SIG-M5 (cell line): ENCODE data around the gene HELZ2.

ENCODE experiments used
- DNase-seq: peaks from one replicate; lab custom pipeline; 2025; lab: John Stamatoyannopoulos, UW

HELZ2 gene

DNA sequence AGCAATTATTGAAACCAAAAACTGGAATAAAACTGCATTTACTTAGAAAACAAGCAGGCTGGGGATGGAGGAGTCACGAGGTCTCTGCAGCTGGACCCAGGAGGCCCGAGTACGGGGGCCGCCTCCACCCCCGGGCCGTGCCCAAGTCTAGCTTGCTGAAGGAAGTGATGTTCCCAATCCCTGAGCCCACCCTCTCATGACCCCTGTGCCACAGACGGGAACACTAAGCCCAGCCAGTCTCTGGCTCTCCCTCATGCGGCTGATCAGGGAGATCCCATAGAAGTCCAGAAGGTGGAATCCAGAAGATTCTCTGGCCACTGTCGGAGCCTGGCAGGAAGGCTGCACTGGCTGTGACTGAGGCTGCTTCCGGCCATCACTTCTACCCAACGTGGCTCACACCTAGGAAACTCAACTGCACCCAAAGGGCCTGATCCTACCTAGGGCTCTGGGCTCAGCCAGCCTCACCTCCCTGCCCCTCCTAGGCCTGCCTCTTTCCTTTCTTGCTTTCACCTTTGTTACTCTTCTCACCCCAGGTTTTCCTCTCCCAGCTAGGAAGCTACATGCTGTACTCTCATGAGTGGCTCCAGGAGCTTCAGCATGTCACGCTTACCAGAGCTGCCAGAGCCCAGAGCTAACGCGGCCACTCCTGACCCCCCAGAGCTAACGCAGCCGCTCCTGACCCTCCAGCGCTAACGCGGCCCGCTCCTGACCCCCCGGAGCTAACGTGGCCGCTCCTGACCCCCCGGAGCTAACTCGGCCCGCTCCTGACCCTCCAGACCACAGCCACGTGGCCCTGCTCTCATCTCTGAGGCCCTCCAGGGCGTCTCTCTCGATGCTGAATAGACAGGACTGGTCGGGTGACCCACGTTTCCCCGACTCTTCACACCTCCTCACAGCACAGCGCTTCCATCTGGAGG lies 24.7 kb upstream of the HELZ2 start:
- no peak for DNase-seq

DNA sequence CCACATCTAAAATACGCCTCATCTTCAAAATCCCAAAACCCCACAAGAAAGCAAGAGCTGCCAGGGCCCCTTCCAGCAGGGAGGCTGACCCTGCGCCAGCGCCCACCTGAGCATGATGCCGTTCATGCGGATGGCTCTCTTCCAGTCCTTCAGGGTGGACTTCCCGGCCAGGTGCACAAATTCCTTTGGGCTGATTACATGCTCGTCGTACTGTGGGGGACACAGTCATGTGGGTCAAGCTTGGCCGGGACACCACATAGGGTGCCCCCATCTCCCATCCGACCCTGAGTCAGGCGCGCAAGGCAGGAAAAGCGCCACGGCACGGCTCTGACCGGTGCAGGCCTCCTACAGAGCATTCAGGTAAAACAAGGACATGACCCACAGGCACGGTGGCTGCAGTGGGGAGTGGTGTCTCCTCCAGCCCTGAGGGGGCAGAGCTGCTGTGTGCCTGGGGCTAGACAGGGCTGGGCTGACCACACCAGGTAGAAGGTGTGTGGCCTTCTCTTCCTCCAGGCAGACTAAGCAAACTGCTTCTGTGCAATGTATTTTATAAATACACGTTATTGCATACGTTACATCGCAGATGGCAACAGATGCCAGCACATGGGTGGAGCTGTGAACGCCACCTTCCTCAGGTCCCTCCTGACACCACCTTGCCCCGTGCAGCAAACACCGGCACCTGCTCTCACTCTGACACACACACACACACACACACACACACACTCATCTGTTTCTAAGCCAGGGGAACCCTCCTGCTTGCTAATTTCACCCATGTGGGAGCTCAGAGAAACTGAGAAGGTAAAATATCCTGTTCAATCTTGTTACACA lies 23.8 kb upstream of the HELZ2 start:
- no peak for DNase-seq

DNA sequence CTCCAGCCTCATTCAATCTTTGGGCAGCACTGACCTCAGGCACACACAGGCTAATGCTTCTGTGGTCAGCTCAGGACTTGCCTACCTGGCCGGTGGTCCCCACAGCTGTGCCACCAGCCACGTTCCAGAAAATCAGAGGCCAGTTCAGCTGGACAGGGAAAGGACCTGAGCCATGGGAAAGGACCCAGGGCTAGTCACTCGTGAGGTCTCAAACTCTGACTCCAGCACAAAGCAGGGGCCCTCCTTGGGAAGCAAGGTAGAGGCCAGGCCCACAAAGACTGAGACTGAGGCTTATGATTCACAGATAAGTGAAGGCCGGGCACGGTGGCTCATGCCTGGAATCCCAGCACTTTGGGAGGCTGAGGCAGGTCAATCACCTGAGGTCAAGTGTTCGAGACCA lies 22.4 kb upstream of the HELZ2 start:
- no peak for DNase-seq

DNA sequence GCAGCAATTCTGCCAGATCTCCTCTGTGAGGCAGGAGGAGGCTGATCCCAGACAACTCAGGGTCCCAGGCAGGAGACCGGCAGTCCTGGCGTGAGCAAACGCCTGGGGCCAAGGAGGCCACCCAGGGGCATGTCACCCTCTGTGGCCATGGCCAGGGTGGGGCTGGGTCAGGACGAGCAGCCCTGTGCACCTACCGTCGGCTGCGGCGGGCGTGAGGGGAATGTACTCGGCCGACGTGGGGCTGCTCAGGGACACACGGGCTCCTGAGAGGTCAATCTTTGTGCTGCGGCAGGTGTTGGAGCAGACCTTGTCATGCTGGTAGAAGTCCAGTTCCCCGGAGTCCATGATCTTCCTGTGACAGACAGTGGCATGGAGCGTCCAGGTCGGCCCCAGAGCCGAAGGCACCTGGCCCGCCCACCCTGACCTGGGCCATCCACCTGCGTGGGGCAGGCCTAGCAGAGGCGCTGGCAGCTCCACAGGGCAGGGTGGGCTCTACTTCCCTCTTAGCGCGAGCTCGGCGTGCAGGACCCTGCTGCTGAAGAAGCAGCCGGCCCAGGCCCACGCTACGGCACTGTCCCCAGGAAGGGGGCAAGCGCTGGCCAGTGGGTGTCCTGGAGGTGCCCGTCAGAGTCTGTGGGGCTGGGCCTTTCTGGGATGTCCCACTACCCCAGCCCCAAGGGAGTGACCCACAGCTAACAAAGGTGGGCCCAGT lies 21.5 kb upstream of the HELZ2 start:
- DNase-seq: no peak

DNA sequence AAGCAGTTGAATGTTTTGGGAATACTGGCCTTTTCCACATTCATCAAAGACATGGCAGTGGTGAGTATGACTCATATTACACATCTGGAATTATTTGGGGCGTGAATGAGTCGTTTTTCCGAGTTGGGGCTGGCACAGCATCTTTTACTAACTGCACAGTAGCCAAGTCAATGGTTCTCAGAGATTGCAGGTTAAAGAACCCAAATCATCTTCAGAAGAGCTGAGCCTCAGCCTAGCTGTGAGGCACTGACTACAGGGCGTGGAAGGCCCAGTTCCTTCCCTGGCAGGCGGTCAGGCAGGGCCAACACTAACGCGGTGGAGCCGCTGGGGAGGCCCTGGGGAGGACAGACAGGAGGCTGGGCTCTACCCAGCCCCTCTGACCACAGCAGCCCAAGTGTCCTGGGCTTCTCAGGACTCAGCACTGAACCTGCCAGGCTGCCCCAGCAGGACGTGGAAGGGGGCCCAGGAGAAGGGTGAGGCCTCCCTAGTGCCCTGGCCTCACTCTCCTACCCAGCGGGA lies 20.1 kb upstream of the HELZ2 start:
- no peak for DNase-seq

DNA sequence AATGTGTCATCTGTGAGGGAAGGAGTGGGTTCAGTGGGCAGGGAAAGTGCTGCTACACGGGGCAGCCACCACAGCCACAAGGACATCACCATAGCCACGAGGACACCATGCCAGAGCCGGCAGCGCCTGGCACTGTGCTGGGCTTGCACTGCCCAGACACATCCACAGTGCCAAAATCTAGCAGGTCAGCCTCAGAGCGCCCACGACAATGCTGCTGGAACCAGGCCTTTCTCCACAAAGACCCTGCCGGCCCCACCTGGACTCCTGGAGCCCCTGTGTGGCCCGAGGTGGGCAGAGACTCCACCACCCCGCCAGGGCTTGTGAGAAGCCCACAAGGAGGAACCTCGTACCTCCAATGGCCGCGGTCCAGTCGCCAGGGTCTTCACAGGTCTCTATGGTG lies 18.6 kb upstream of the HELZ2 start:
- no peak for DNase-seq

DNA sequence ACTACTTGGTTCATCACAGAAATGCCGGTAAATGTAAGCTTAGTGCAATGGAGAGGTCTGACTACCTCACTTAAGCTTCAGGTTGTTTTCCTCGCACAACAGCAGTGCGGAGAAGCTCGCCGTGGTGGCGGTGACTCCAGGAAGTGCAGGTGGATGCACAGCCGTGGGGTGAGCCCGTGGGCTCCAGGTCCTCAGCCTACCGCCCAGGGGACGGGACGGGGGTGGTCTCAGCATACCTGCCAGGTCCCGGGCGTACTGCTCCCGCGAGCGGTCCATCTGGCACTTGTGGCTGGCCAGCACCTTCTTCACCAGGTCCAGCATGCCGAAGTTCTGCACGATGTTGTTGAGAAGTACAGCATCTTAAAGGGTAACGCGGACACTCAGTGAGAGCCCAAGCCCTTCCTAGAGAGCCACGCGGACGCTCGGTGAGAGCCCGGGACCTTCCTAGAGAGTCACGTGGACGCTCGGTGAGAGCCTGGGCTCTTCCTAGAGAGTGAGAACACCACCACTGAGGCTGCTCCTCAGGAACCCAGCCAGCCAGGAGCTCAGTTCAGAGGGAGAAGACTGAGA lies 17.8 kb upstream of the HELZ2 start:
- DNase-seq: no peak

DNA sequence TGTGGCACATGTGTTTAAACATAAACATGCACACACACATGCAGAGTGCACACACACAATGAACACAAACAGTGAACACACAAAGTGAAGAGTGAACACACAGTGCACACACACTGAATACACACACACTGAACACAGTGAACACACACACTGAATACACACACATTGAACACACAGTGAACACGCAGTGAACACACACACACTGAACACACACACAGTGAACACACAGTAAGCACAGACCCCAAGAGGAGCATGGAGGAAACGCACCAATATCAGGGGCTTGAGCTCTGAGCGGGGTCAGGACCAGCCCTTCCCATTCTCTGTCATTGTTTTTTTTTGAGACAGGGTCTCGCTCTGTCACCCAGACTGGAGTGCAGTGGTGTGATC lies 17.1 kb upstream of the HELZ2 start:
- DNase-seq: no peak

DNA sequence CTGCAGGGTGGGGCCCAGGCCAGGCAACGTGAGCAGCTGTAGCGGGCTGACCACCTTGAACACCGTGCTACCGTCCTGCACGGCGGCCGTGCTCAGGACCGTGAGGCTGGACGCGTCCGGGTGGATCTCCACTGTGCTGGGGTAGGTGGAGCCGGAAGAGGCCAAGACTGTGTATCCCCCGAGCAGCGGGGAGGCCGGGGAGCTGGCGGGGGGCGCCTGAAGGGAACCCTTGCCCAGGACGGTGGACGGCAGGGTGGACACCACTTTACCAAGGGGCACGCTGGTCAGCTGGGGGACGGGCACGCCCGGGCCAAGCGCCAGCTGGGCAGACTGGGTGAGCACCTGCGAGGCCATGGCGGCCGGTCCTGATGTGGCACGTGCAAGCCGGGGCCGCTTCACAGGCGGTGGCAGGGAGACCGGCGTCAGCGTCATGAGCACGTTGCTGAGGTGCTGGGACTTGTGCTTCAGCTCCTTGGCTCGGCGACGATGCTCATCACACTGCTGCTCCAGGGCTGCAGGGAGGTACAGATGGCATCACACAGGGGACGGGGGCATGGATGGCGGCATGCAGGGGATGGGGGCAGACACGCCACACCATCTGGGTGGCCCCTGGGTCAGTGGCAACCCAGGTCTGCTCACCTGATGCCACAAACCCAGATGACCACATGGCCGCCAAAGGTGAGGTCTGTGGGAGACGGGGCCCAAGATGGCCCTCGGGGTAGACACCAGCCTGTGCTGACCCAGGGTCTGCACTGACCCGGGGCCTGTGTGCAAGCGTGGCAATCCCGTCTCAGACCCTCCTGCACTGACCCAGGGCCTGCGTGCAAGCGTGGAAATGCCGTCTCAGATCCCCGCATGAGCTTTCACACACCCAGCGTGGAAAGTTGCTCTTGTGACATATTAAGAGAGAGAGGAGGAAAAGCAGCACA lies 16.4 kb upstream of the HELZ2 start:
- no peak for DNase-seq

DNA sequence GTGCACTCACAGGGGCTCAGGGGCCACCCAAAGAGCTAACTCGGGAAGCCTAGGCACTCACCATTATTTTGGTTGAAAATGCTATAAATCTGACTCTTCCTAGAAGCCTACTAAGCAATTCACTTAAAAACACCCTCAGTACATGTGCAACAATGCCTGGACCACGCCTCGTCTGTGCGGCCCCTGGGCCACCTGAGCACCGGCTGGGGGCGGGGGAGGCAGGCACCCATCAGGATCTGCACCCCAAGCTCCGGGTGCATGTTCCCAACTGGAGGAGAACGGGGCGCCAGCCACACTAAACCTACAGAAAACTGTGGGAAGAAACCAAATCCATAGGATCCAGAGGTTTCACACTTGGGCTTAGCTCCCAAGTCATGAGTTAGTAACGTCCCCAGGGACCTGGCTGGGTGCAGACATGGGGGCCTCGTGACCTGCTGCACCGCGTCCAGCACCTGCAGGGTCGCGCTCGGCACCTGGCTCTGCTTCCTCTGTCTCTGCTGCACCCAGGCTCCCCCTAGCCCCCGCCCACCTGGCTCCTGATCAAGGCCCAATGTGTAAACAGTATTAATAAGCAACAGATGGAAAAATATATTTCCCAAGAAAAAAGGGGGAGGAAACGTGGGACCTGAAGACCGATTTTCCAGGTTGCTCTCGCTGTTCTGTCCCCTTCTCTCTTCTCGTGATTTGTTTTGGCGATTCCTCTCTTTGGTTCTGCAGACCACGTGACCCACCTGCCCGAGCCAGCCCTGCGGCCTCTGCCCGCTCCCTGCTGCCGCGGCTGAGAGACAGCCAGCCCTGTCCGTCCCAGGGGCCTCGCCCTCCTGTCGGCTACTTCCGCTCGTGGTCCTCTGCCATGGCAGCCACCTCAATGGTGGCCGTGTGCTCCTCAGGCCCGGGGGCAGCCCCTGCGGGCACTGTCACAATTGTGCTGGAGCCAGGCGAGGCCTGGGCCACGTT lies 15.5 kb upstream of the HELZ2 start:
- DNase-seq: no peak

DNA sequence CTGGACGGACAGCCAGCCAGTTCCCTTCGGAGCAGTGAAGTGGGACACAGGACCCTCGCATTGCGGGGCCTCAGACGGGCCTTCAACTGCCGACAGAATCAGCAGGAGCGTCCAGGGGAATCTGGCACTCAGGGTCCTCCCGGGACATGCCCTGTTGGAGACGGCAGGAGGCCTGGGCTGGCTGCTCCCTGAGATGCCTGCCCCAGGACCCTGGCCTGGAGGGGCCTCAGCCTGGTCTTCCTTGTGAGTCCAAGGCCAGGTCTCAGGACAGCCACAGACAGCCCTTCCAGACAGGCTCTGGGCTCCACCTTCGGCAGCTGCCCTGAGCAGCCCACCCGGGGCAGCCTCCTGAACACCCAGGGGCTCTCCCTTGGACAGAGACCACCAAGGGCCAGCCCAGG lies 14.6 kb upstream of the HELZ2 start:
- no peak for DNase-seq

DNA sequence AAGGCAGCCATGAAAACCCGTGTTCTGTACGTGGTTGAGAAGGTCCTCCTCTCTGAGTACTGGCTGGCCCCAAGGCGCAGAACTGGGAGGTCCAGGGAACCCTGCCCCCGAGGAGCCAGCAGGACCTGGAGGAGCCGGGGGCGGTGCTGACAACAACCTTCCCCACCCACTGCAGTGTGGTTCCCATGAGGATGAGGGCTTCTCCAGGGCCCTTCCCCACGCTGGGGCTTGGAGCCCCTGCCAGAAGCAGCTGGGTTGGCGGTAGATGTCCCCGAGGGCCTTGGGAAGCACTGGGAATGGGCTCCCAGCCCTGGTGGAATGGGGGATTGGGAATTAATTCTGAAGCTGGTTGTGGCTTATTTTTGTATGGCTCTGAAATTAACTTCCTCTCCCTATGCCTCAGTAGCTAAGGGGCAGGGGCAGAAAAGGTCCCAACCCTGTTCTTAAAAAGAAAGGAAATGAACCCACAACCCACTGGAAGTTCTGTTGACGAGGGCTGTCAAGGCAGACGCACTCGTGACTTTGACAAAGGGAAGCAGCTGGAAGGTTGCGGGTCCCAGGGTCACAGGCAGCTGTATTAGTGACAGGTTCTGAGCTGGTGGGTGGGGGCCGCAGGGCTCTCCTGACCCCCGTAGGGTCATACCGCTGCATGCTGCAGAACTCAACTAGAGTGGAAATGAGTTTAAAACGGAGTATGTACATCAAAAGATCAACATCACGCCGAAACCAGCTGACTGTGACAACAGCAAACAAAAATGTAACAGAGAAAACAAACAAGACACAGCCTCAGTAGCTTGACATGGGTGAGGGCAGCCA lies 13.9 kb upstream of the HELZ2 start:
- no peak for DNase-seq

DNA sequence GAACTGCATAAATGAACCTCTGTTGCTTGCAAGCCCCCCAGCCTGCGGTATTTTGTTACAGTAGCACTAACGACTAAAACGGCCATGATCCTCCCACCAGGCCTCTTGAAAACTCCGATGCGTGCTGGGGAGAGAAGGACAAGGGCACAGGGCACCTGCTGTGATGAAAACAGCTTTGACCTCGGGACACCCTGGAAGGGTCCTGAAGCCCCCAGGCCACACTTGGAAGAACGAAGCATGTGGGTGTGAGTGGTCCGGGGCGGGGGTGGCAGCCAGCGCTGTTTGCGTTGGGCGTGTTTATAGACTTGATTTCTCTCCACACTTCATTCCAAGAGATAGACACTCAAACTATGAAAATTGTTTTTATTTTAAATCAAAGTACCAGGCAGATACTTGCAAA lies 13.2 kb upstream of the HELZ2 start:
- no peak for DNase-seq

DNA sequence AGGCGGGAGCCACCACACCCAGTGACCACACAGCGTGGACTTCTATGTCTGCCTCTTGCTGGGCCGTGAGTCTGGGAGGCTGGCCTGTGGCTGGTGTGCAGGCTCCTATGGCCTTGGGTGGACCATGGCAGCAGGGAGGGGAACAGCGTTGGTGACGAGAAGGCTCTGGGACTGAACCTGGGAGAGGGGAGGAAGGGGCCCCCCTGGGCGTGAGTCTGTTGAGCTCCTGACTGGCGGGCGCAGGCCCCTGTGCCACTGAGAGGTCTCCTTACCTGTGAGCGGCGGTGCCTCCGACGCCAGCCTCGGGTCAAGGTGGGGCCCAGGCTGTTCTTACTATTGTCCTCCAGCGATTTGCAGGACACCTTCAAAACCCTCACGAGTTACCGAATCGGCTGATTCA lies 12.8 kb upstream of the HELZ2 start:
- no peak for DNase-seq

DNA sequence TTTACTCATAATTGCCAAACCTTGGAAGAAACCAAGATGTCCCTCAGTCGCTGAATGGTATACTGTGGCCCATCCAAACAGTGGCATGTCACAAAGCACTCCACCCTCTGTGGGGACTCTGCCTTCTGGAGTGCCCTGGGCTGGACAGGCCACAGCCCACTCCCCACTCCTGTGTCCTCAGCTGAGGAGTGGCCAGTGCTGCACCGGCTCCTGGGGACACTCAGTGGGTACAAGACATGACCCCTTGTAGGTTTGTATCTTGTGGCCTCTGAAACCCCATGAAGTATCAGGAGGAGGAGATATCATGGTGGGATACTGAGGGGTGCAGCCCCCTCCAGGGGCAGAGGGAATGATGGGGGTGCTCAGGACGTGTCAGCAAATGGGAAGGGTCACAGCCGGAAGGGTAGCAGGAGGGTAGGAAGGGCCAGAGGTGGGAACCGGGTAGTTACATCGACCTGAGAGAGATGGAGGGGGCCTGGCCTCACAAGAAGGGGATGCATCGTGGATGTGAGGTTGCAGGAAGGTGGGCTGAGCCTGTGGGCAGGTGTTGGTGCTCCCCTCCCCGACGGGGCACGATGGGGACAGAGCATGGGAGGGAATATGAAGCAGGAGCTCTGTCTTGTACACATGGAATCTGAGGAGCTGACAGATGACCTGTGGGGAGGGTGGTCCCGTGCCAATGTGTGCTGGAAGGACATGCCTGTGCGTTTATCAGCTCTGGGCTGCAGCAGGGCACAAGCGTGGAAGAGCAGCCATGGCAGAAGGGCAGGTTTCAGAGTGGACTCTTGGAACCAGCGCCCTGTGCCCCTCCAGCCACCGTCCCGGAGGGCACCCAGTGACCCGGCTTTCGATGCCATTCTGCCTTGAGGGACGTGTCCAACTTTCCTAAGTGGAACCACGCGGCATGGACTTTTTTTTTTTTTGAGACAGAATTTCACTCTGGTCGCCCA lies 11.9 kb upstream of the HELZ2 start:
- DNase-seq: no peak

DNA sequence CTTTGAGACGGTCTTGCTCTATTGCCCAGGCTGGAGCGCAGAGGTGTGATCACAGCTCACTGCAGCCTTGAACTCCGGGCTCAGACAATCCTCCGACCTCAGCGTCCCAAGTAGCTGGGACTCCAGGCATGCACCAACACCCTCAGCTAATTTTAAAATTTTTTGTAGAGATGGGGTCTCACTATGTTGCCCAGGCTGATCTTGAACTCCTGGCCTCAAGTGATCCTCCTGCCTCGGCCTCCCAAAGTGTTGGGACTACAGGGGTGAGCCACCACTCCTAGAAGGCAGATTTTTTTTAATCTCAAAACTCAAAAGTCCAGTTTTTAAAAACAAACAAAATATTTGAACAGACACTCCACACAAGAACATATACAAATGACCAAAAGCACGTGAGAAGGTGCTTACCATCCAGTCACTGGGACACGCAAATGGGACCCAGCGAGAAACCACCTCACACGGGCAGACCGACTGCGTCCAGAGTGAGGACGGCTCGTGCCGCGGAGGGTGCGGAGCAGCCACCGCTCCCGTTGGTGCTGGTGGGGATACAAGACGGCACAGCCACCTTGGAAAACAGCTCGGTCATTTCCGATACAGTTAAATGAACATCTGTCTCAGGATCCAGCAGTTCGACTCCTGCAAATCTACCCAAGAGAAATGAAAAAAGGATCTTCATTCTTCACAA lies 8.5 kb upstream of the HELZ2 start:
- no peak for DNase-seq

DNA sequence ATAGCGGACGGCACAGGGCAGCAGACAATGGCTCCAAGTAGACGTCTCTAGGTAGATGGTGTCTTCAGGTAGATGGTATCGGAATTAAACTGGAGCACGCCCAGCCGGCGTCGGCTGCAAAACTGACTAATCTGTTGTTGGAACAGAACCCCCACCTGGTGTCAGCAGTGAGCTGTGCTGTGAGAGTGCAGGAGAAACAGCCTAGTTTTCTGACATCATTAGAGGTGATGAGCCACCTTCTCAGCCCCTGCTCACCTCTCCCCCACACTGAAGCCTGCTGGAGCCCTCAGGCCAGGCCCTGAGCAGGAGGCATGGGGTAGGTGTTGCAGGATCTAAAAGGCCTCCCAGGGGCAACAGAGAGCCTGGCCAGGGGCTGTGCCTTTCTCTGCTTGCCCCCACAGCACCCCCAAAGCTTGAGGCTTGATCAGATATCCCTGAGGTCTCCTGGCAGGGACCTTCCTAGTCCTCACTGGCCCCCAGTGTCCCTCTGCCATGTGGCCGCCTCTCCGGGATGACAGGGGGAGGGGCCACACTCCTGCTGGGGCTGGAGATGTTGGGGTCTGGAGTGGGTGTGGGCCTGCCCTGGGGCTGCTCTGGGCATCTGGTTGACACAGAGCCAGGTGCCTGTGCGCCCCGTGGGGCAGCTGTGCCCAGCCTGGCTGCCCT lies 6.9 kb upstream of the HELZ2 start:
- no peak for DNase-seq
